Natural killer cell (primary cell): ENCODE results near the gene CISD3. TPM values are rescaled to one million over a fixed set of nuclear protein-coding genes. Genes with fewer than 3 reads are reported as not detected.

Experiments used
- ATAC-seq, 3 donors: fragments of 150-1000 bp in 2 of 3; fragments of 200-7000 bp in 1 of 3; cut with Tn5 transposase; 1 replicate in 1 of 3; 2 replicates in 2 of 3; pipeline ENCODE4 v1.10.0; 2021; ENCODE audit warnings: mild to moderate bottlenecking in 2 of 3, moderate library complexity in 2 of 3
- DNase-seq, 2 donors: peaks; one replicate each; pipeline versions ENCODE4 v3.0.0 to v3.0.0-alpha.2; 2013 to 2021; ENCODE audit warnings: mixed read lengths in 1 of 2
- H3K27ac ChIP-seq: one replicate; pipeline ENCODE4 v1.5.1; 2013; ENCODE audit warnings: mild to moderate bottlenecking, low read length
- H3K27me3 ChIP-seq: one replicate; pipeline ENCODE4 v1.6.1; 2013; ENCODE audit warnings: low read length; ENCODE audit not compliant: control insufficient read depth, insufficient read depth
- H3K36me3 ChIP-seq: one replicate; pipeline ENCODE4 v1.6.1; 2013; ENCODE audit warnings: low read length; ENCODE audit not compliant: control insufficient read depth, insufficient read depth
- H3K4me1 ChIP-seq: one replicate; pipeline ENCODE4 v1.6.1; 2013; ENCODE audit warnings: low read length; ENCODE audit not compliant: control insufficient read depth, insufficient read depth
- H3K4me3 ChIP-seq: one replicate; pipeline ENCODE4 v1.5.1; 2013; ENCODE audit warnings: low read length
- H3K9me3 ChIP-seq: one replicate; pipeline ENCODE4 v1.6.1; 2013; ENCODE audit warnings: low read length; ENCODE audit not compliant: control insufficient read depth, insufficient read depth
- H3K27ac Mint-ChIP-seq, 2 donors: one replicate each; pipeline ENCODE4 v1.8.0; 2022; ENCODE audit warnings: mild to moderate bottlenecking in 2 of 2, mixed read lengths in 2 of 2, moderate library complexity in 1 of 2
- H3K27me3 Mint-ChIP-seq, 2 donors: one replicate each; pipeline ENCODE4 v1.8.0; 2022; ENCODE audit warnings: low read depth in 2 of 2, mixed read lengths in 2 of 2
- H3K36me3 Mint-ChIP-seq: one replicate; pipeline ENCODE4 v1.8.0; 2022; ENCODE audit warnings: mixed read lengths
- H3K4me1 Mint-ChIP-seq, 2 donors: one replicate each; pipeline ENCODE4 v1.8.0; 2022; ENCODE audit warnings: mixed read lengths in 2 of 2
- H3K4me3 Mint-ChIP-seq: one replicate; pipeline ENCODE4 v1.8.0; 2022; ENCODE audit warnings: mild to moderate bottlenecking, moderate library complexity, mixed read lengths
- H3K9me3 Mint-ChIP-seq, 2 donors: one replicate each; pipeline ENCODE4 v1.8.0; 2022; ENCODE audit warnings: mixed read lengths in 2 of 2
- WGBS: methylation state at CpG from one replicate; pipeline ENCODE4 v1.1.7; 2013; ENCODE audit warnings: missing lambda C conversion rate; ENCODE audit not compliant: insufficient coverage; 5-methylcytosine and 5-hydroxymethylcytosine counted together
- intact Hi-C: fragments of 100-400 bp; cut with micrococcal nuclease; formaldehyde crosslinking; loops from one replicate; pipeline ENCODE4 v1.14.2; 2022
- total RNA-seq, 4 donors: library from RNA; stranded (reverse); fragments of 120-200 nt in 1 of 4; gene quantifications; one replicate each; pipeline versions ENCODE4 v1.2.3 to v1.2.4, GENCODE V29; 2013 to 2022
- TF ChIP-seq, protein P1 (sequence below): fragments of 200-600 bp; IDR thresholded peaks from one replicate; pipeline ENCODE4 v1.8.0; 2022; ENCODE audit warnings: antibody characterized with exemption

The CISD3 gene
- total RNA-seq, 3 donors from 2014 or later (not counting 1 experiment from before 2014, with no cell fraction given), result 32.6 to 37.4 (median 33.9) TPM

DNA sequence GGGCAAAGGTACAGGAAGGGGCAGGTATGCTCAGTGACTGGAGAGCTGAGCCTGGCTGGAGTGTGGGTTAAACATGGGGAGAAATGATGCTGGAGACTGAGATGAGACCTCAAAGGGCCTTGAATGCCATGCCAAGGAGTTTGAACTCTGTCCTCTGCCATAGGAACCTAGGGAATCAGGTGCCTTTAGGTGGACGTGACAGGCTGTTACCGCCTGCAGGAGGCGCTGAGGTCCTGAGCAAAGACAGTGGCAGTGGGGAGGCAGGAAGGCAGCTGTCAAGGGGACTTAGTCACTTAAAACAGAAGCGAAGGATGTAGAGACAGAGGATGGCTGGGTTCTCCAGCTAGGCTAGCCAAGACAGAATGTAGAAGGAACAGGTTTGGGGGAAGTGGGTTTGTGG, 31.5 kb downstream of the CISD3 start:
- H3K36me3 ChIP-seq, result peaks cover 68% of the 10 kb centered on the region

DNA sequence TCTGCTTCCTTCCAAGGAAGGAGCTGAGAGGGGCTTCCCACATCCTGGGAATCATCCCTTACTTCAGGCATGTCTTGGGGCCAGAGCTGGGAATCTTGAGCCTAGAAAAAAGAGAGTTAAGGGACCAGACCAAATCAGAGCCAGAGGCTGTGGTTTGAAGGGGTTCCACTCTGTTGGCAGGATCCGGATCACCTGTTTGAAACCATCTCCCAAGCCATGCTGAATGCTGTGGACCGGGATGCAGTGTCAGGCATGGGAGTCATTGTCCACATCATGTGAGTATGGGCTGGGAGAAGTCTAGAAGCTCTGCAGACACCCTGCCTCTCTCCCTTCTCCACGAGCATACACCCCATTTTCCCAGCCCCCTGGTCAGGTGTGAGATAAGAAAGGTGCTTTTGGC, 32.1 kb downstream of the CISD3 start:
- Histone ChIP-seq H3K4me3 (no peak overlapping the region), H3K27me3 (no peaks in the 10 kb centered on the region), H3K36me3 (peaks cover 74% of the 10 kb centered on the region), H3K4me1 (no peaks in the 10 kb centered on the region), H3K9me3 (no peaks in the 10 kb centered on the region), H3K27ac (no peak overlapping the region)
- Mint-ChIP-seq H3K27ac (peak overlapping the region; percentile 4 to 55), H3K4me3 (no peak overlapping the region), H3K9me3 (no peaks in the 10 kb centered on the region), H3K27me3 (no peaks in the 10 kb centered on the region), H3K36me3 (peaks cover 8% of the 10 kb centered on the region), H3K4me1 (peaks cover 6 to 10% of the 10 kb centered on the region in 2 donors)
- TF ChIP-seq, protein P1, sequence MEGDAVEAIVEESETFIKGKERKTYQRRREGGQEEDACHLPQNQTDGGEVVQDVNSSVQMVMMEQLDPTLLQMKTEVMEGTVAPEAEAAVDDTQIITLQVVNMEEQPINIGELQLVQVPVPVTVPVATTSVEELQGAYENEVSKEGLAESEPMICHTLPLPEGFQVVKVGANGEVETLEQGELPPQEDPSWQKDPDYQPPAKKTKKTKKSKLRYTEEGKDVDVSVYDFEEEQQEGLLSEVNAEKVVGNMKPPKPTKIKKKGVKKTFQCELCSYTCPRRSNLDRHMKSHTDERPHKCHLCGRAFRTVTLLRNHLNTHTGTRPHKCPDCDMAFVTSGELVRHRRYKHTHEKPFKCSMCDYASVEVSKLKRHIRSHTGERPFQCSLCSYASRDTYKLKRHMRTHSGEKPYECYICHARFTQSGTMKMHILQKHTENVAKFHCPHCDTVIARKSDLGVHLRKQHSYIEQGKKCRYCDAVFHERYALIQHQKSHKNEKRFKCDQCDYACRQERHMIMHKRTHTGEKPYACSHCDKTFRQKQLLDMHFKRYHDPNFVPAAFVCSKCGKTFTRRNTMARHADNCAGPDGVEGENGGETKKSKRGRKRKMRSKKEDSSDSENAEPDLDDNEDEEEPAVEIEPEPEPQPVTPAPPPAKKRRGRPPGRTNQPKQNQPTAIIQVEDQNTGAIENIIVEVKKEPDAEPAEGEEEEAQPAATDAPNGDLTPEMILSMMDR, result no peak
- DNase-seq, result no peak
- 98% methylated on average over 3 of the region's 3 CpGs for WGBS
- no peak for ATAC-seq
- intact Hi-C loops, result no loop called here

More for the DNA sequence above, 31.5 kb downstream of the CISD3 start:
- no peak overlapping the region for H3K4me3 Mint-ChIP-seq
- no peaks in the 10 kb centered on the region for H3K9me3 Mint-ChIP-seq
- H3K4me1 Mint-ChIP-seq, result peaks cover 6 to 10% of the 10 kb centered on the region in 2 donors
- peaks cover 8% of the 10 kb centered on the region for H3K36me3 Mint-ChIP-seq
- 90% methylated on average over 4 of the region's 4 CpGs for WGBS
- Histone ChIP-seq H3K27me3 (no peaks in the 10 kb centered on the region), H3K4me3 (no peak overlapping the region), H3K9me3 (no peaks in the 10 kb centered on the region), H3K27ac (no peak overlapping the region), H3K4me1 (no peaks in the 10 kb centered on the region)
- no peaks in the 10 kb centered on the region for H3K27me3 Mint-ChIP-seq
- peak overlapping the region; percentile 4 to 55 for H3K27ac Mint-ChIP-seq
- intact Hi-C loops, result no loop called here
- DNase-seq (peak in 1 of 2 donors; percentile 54), ATAC-seq (peak in 1 of 3 donors; percentile 42)
- TF ChIP-seq, protein P1, result no peak

- ATAC-seq (no peak), DNase-seq (no peak)
- TF ChIP-seq, protein P1, result no peak
- peaks cover 71% of the 10 kb centered on the region for H3K36me3 ChIP-seq
- 94% methylated on average over 5 of the region's 5 CpGs for WGBS
- H3K4me1 Mint-ChIP-seq, result peaks cover 4 to 8% of the 10 kb centered on the region in 2 donors
- H3K27me3 Mint-ChIP-seq, result no peaks in the 10 kb centered on the region
- H3K27ac Mint-ChIP-seq, result peak overlapping the region; percentile 5 to 40
- H3K9me3 ChIP-seq, result no peaks in the 10 kb centered on the region
- H3K36me3 Mint-ChIP-seq, result peaks cover 19% of the 10 kb centered on the region
- no peak overlapping the region for H3K4me3 ChIP-seq
- H3K4me3 Mint-ChIP-seq, result no peak overlapping the region
- H3K27me3 ChIP-seq, result no peaks in the 10 kb centered on the region
- H3K27ac ChIP-seq, result no peak overlapping the region
- intact Hi-C loops, result no loop called here
- no peaks in the 10 kb centered on the region for H3K9me3 Mint-ChIP-seq
- H3K4me1 ChIP-seq, result no peaks in the 10 kb centered on the region
Measured at GRCh38 chr17:38766341-38766740, 36.2 kb downstream of the CISD3 start.

DNA sequence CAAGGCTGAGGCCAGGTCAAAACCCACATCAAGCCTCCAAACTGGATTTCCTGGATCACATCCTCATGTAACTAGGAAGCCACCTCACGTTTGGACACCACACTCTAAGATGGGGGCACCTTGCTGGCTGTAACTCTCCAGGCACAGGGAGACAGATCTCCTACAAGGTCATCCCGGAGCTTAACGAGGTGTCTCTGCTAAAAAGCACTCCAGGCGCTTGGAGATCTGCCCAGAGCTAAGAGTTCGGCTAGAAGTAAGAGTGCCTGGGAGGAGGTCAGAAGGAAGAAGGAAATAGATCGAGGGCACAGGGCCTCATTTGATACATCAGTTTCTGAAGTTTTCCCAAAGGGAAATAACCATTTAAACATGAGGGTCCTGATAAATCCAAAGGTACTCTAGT, 38.3 kb downstream of the CISD3 start:
- Mint-ChIP-seq H3K36me3 (peaks cover 23% of the 10 kb centered on the region), H3K9me3 (no peaks in the 10 kb centered on the region), H3K27me3 (no peaks in the 10 kb centered on the region), H3K4me3 (no peak overlapping the region), H3K4me1 (no peaks in the 10 kb centered on the region), H3K27ac (peak overlapping the region in 1 of 2 donors; percentile 31)
- Histone ChIP-seq H3K4me3 (no peak overlapping the region), H3K4me1 (no peaks in the 10 kb centered on the region), H3K9me3 (no peaks in the 10 kb centered on the region), H3K36me3 (peaks cover 68% of the 10 kb centered on the region), H3K27ac (no peak overlapping the region), H3K27me3 (no peaks in the 10 kb centered on the region)
- intact Hi-C loops, result no loop called here
- no peak for DNase-seq
- TF ChIP-seq, protein P1, result no peak
- ATAC-seq, result no peak
- WGBS, result 94% methylated on average over 6 of the region's 6 CpGs
